ENCODE results near the gene KLF1.

The KLF1 gene

GRCh38 chr19:12864721-12865715 lies 22.0 kb downstream of the KLF1 start:
- H3K4me2 ChIP-seq (ENCODE audit: low read depth, low read length, poor library complexity, severe bottlenecking) = no peak overlapping the region
- no peak overlapping the region for H2AFZ ChIP-seq (ENCODE audit: low read length)
- no peaks in the 10 kb centered on the region for H4K20me1 ChIP-seq (ENCODE audit: insufficient read depth, low read length, poor library complexity, severe bottlenecking)
- no peaks in the 10 kb centered on the region for H3K27me3 ChIP-seq (ENCODE audit: insufficient read depth, low read length, poor library complexity, severe bottlenecking)
- no peak for TF ChIP-seq EZH2phosphoT487 (IDR thresholded peaks at IDR 0.05; ENCODE audit: borderline replicate concordance)
- TF ChIP-seq, protein P1, sequence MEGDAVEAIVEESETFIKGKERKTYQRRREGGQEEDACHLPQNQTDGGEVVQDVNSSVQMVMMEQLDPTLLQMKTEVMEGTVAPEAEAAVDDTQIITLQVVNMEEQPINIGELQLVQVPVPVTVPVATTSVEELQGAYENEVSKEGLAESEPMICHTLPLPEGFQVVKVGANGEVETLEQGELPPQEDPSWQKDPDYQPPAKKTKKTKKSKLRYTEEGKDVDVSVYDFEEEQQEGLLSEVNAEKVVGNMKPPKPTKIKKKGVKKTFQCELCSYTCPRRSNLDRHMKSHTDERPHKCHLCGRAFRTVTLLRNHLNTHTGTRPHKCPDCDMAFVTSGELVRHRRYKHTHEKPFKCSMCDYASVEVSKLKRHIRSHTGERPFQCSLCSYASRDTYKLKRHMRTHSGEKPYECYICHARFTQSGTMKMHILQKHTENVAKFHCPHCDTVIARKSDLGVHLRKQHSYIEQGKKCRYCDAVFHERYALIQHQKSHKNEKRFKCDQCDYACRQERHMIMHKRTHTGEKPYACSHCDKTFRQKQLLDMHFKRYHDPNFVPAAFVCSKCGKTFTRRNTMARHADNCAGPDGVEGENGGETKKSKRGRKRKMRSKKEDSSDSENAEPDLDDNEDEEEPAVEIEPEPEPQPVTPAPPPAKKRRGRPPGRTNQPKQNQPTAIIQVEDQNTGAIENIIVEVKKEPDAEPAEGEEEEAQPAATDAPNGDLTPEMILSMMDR (conservative IDR thresholded peaks at IDR 0.05; ENCODE audit: low read length) = no peak; the same call in 1 of the 2 replicates
- H3K9ac ChIP-seq (ENCODE audit: low read depth, low read length, poor library complexity, severe bottlenecking) = no peak overlapping the region
- H3F3A ChIP-seq (ENCODE audit: low read depth) = no peaks in the 10 kb centered on the region
- no peak overlapping the region for H3K4me3 ChIP-seq (ENCODE audit: low read length, poor library complexity, severe bottlenecking)
- H3K4me1 ChIP-seq (ENCODE audit: insufficient read depth, low read length, poor library complexity, severe bottlenecking) = peaks cover 16% of the 10 kb centered on the region
- no peaks in the 10 kb centered on the region for H3K9me3 ChIP-seq (ENCODE audit: insufficient read depth, low read depth, low read length)
- no peaks in the 10 kb centered on the region for H3K36me3 ChIP-seq (ENCODE audit: insufficient read depth, low read length)
- peaks cover 5% of the 10 kb centered on the region; the same call in 1 of the 2 replicates for H3K79me2 ChIP-seq (ENCODE audit: insufficient read depth, low read length)
- H3K9me2 ChIP-seq (replicated peaks; ENCODE audit: low read depth, low read length) = no peaks in the 10 kb centered on the region

DNA sequence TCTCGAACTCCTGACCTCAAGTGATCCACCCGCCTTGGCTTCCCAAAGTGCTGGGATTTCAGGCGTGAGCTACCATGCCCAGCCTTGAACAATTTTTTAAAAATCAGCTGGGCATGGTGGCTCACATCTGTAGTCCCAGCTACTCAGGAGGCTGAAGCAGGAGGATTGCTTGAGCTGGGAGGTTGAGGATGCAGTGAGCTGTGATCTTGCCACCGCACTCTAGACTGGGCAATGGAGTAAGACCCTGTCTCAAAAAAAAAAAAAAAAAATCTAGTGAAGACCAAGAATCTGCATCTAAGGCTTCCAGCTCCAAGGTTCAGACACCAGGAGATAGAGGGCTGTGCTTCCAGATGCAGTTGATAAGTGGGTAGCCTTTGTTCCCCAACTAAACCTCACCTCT lies 22.9 kb downstream of the KLF1 start:
- H3K36me3 ChIP-seq (ENCODE audit: insufficient read depth, low read length) = no peaks in the 10 kb centered on the region
- TF ChIP-seq, protein P1 (conservative IDR thresholded peaks at IDR 0.05; ENCODE audit: low read length) = no peak
- no peak for TF ChIP-seq EZH2phosphoT487 (IDR thresholded peaks at IDR 0.05; ENCODE audit: borderline replicate concordance)
- peaks cover 16% of the 10 kb centered on the region for H3K4me1 ChIP-seq (ENCODE audit: insufficient read depth, low read length, poor library complexity, severe bottlenecking)
- no peaks in the 10 kb centered on the region for H3F3A ChIP-seq (ENCODE audit: low read depth)
- no peaks in the 10 kb centered on the region for H3K27me3 ChIP-seq (ENCODE audit: insufficient read depth, low read length, poor library complexity, severe bottlenecking)
- no peaks in the 10 kb centered on the region for H3K9me3 ChIP-seq (ENCODE audit: insufficient read depth, low read depth, low read length)
- no peak overlapping the region for H3K4me3 ChIP-seq (ENCODE audit: low read length, poor library complexity, severe bottlenecking)
- no peaks in the 10 kb centered on the region for H4K20me1 ChIP-seq (ENCODE audit: insufficient read depth, low read length, poor library complexity, severe bottlenecking)
- H3K4me2 ChIP-seq (ENCODE audit: low read depth, low read length, poor library complexity, severe bottlenecking) = no peak overlapping the region
- peaks cover 5% of the 10 kb centered on the region; the same call in 1 of the 2 replicates for H3K79me2 ChIP-seq (ENCODE audit: insufficient read depth, low read length)
- H2AFZ ChIP-seq (ENCODE audit: low read length) = no peak overlapping the region
- no peak overlapping the region for H3K9ac ChIP-seq (ENCODE audit: low read depth, low read length, poor library complexity, severe bottlenecking)
- no peaks in the 10 kb centered on the region for H3K9me2 ChIP-seq (replicated peaks; ENCODE audit: low read depth, low read length)

DNA sequence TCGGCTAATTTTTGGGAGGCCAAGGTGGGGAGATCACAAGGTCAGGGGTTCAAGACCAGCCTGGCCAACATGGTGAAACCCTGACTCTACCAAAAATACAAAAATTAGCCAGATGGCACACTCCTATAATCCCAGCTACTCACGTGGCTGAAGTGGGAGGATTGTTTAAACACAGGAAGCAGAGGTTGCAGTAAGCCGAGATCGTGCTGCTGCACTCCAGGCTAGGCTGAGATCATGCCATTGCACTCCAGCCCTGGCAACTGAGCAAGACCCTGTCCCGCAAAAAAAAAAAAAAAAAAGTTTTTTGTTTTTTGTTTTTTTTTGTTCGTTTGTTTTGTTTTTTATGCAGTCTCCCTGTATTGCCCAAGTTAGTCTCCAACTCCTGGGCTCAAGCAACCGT lies 27.5 kb downstream of the KLF1 start:
- Histone ChIP-seq H3K9me2 (replicated peaks; ENCODE audit: low read depth, low read length) (no peaks in the 10 kb centered on the region), H3K79me2 (ENCODE audit: insufficient read depth, low read length) (no peaks in the 10 kb centered on the region), H3K9me3 (ENCODE audit: insufficient read depth, low read depth, low read length) (no peaks in the 10 kb centered on the region), H3K4me1 (ENCODE audit: insufficient read depth, low read length, poor library complexity, severe bottlenecking) (no peaks in the 10 kb centered on the region), H3K27me3 (ENCODE audit: insufficient read depth, low read length, poor library complexity, severe bottlenecking) (no peaks in the 10 kb centered on the region), H3K4me2 (ENCODE audit: low read depth, low read length, poor library complexity, severe bottlenecking) (no peak overlapping the region), H3K4me3 (ENCODE audit: low read length, poor library complexity, severe bottlenecking) (no peak overlapping the region), H4K20me1 (ENCODE audit: insufficient read depth, low read length, poor library complexity, severe bottlenecking) (no peaks in the 10 kb centered on the region), H2AFZ (ENCODE audit: low read length) (no peak overlapping the region), H3F3A (ENCODE audit: low read depth) (no peaks in the 10 kb centered on the region), H3K9ac (ENCODE audit: low read depth, low read length, poor library complexity, severe bottlenecking) (no peak overlapping the region), H3K36me3 (ENCODE audit: insufficient read depth, low read length) (no peaks in the 10 kb centered on the region)
- no peak for TF ChIP-seq EZH2phosphoT487 (IDR thresholded peaks at IDR 0.05; ENCODE audit: borderline replicate concordance)
- TF ChIP-seq, protein P1 (conservative IDR thresholded peaks at IDR 0.05; ENCODE audit: low read length) = no peak

Measured in Loucy (cell line).